OCI-LY7 (cell line): Measurements from ENCODE around the gene CAMK1.

Experiments used
- EZH2phosphoT487 ChIP-seq: fragments of 200-600 bp; sonication (generic); IDR thresholded peaks from 2 replicates; pipeline ENCODE4 v1.6.1; 2018; ENCODE audit warnings: low read depth, borderline replicate concordance, mild to moderate bottlenecking, mixed run types, antibody characterized with exemption, low read length, moderate library complexity, mixed read lengths
- TF ChIP-seq, protein P1 (sequence below): fragments of 200-600 bp; sonication (generic); conservative IDR thresholded peaks from 2 replicates; pipeline ENCODE4 v1.5.1; 2014; ENCODE audit warnings: mild to moderate bottlenecking, antibody characterized with exemption, low read length, moderate library complexity, mixed read lengths

- TF ChIP-seq, protein P1, sequence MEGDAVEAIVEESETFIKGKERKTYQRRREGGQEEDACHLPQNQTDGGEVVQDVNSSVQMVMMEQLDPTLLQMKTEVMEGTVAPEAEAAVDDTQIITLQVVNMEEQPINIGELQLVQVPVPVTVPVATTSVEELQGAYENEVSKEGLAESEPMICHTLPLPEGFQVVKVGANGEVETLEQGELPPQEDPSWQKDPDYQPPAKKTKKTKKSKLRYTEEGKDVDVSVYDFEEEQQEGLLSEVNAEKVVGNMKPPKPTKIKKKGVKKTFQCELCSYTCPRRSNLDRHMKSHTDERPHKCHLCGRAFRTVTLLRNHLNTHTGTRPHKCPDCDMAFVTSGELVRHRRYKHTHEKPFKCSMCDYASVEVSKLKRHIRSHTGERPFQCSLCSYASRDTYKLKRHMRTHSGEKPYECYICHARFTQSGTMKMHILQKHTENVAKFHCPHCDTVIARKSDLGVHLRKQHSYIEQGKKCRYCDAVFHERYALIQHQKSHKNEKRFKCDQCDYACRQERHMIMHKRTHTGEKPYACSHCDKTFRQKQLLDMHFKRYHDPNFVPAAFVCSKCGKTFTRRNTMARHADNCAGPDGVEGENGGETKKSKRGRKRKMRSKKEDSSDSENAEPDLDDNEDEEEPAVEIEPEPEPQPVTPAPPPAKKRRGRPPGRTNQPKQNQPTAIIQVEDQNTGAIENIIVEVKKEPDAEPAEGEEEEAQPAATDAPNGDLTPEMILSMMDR, result 0 out of 2 replicates have a peak, but pooled peaks have one; percentile 12
- TF ChIP-seq EZH2phosphoT487, result no peak
Observed at GRCh38 chr3:9721015-9721699, 48.6 kb downstream of the CAMK1 start.
